GM10847 (cell line): Measurements from ENCODE around the gene GRM1.

Source experiments
- POLR2A ChIP-seq: IDR thresholded peaks from 2 replicates; pipeline ENCODE4 v1.6.1; 2011; ENCODE audit not compliant: insufficient read length; ENCODE audit errors: extremely low read depth

The GRM1 gene

GRCh38 chr6:146305092-146305491, 276.2 kb downstream of the GRM1 start:
- TF ChIP-seq POLR2A: no peak

- TF ChIP-seq POLR2A: no peak
Observed at GRCh38 chr6:146305951-146306350, 277.1 kb downstream of the GRM1 start.

- no peak for TF ChIP-seq POLR2A
Observed at GRCh38 chr6:146310628-146311027, 281.8 kb downstream of the GRM1 start.

- no peak for TF ChIP-seq POLR2A
Observed at GRCh38 chr6:146311079-146311478, 282.2 kb downstream of the GRM1 start.

DNA sequence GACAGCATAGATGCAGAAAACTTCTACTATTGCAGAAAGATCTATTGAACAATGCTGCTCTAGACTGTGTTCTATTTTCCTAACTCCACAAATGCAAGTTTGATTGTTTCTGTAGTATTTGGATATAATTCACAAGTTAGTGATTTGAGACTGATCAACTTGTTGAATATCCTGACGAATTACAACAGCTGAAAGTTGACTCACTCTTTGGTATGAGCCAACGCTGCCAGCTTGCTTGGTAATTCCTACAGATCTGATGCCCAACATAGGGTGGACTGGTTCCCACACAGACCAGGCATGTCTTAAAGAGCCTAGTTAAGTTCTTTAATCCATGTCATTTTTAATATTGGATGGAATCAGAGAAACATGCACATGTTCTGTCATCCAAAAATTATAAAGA, 283.7 kb downstream of the GRM1 start:
- TF ChIP-seq POLR2A: no peak

DNA sequence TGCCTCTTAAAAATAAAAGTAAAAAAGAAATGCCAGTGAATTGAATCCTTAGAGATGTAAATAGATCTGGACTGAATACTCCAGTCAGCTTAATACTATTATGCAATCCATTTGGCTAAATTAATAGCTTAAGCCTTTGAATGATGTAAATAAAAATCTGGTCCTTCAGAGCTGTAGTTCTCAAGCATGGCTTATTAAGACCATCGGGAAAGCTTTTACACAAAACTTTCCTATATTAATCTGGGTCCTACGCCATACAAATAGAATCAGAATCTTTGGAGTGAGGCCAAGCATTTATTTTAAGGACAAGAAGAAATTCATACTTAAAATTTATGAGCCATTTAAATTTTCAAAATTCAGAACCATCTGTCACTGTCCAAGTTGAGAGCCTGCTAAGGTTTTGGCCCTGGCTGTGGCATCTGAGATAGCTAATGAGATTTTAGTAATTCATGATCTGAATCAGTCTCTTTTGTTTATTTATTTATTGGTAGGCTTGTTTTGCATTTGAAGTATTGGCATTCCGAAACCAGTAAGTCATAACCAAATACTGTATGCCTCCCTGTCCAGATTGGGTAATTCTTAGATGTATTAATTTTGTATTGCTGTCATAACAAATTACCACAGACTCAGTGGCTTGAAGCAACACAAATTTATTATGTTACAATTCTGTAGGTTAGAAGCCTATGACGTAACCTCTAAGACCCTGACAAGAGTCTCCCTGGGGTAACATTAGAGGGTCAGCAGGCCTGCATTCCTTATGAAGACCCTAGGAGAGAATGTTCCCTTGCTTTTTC, 286.7 kb downstream of the GRM1 start:
- no peak for TF ChIP-seq POLR2A

DNA sequence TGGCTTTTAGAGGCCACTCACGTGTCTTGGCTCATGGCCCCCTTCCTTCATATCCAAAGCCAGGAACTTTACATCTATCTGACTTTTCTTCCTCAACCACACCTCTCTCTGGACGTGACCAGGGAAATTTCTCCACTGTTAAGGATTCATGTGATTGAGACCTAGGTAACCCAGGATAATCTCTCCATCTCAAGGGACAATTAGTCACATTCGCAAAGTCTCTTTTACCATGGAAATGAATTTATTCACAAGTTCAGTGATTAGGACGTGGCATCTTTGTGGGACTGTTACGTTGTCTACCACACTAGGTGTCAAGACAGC, 287.3 kb downstream of the GRM1 start:
- no peak for TF ChIP-seq POLR2A

GRCh38 chr6:146331013-146331412, 302.2 kb downstream of the GRM1 start:
- TF ChIP-seq POLR2A: no peak

- TF ChIP-seq POLR2A: no peak
Observed at GRCh38 chr6:146335336-146335735, 306.5 kb downstream of the GRM1 start.

- no peak for TF ChIP-seq POLR2A
Observed at GRCh38 chr6:146336191-146336590, 307.3 kb downstream of the GRM1 start.

DNA sequence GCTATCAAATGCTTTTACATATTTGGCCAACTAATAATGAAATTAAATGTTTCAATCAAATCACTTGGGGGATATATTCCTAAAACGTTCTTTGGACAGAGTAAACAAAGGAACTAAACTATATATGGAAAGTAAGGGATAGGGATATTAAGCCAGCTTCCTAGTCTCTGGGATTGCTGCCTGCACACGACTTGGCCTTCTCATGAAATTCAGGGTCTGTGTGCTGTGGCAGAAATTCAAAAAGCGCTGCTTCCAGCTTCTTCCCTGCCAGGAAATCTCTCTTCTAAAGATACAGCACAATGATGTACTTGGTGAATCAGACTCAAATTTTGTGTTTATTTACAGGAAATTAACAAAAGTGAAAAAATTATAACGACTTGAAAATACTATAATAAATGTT, 308.5 kb downstream of the GRM1 start:
- TF ChIP-seq POLR2A: no peak

DNA sequence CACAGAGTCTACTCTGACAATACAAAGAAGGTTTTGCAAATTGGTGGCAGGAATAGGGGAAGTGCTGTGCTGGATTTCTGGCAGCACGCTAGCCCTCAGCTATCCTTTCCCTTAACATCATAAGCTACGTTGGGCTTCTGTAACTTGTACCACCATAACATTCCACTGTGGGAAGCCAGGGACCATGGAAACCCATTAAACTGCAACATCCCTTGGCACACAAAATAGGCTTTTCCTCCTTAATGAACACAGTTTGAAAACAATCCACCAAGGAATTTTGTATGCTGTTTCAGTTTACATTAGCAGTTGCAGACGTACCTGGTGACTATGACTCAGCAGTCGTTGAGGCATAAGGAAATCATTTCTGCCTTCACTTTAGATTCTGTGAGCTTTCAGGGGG, 310.9 kb downstream of the GRM1 start:
- TF ChIP-seq POLR2A: no peak

GRCh38 chr6:146341493-146342230, 312.8 kb downstream of the GRM1 start:
- TF ChIP-seq POLR2A: no peak

DNA sequence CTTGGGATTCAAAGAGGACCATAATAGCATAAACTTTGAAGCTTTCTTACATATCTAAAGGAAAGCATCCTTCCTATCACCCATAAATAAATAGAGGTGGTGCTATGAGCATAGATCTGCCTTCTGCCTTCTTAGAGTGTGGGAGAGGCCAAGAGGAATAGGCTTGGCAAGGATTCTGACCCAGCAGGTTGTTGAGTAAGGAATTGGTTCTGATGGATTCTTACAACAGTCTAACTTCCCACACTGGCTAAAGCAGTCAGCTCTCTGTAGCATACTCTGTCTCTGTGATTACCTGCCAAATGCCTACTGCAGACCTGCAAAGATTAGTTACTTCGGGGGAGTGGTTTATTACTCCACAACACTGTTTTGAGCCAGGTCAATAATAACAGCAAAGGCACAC, 316.7 kb downstream of the GRM1 start:
- no peak for TF ChIP-seq POLR2A

GRCh38 chr6:146347090-146347489, 318.2 kb downstream of the GRM1 start:
- TF ChIP-seq POLR2A: no peak

- no peak for TF ChIP-seq POLR2A
Observed at GRCh38 chr6:146347690-146348089, 318.8 kb downstream of the GRM1 start.

DNA sequence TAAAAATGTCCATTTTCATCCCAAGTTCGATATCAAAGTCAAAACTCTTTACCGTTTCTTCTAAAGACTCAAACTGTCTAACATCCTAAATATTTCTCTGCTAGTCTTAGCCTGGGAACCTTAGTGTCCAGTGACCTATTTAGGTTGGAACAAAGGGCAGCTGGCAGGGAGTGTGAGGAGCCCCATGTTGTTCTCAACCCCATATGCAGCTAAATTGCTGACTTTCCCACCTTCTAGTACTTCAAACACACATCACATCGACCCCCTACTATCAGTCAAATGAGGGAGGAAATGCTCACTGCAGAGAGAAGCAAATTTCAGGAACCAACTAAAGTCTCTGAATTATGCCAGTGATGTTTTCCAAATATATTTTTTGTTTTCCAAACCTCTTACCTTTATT, 322.2 kb downstream of the GRM1 start:
- TF ChIP-seq POLR2A: no peak
